Stimulated activated CD8-positive, alpha-beta memory T cell treated with anti-CD3 and anti-CD28 coated beads, Interleukin-12 subunit alpha, Interleukin-12 subunit beta, amount 100 ng/mL, for 1 hour (primary cell): ENCODE data around the gene CLNK.
A peak's percentile ranks its signal among the peaks of the same experiment; 100 is the strongest.

Experiments
- DNase-seq: peaks from one replicate; pipeline ENCODE4 v3.0.0-alpha.2; 2020; ENCODE audit warnings: low read depth

Gene CLNK

GRCh38 chr4:10612476-10612875 lies 72.1 kb downstream of the CLNK start:
- no peak for DNase-seq

GRCh38 chr4:10611673-10612072 lies 72.9 kb downstream of the CLNK start:
- DNase-seq: no peak

- no peak for DNase-seq
These were observed 75.9 kb downstream of the CLNK start for GRCh38 chr4:10608501-10609219.

GRCh38 chr4:10607206-10607605 lies 77.4 kb downstream of the CLNK start:
- no peak for DNase-seq

- no peak for DNase-seq
These were observed 77.9 kb downstream of the CLNK start for GRCh38 chr4:10606483-10607155.

GRCh38 chr4:10605746-10606482 lies 78.7 kb downstream of the CLNK start:
- no peak for DNase-seq

- DNase-seq: no peak
These were observed 79.5 kb downstream of the CLNK start for GRCh38 chr4:10605031-10605430.

- no peak for DNase-seq
These were observed 85.0 kb downstream of the CLNK start for GRCh38 chr4:10599574-10599973.

GRCh38 chr4:10598829-10599228 lies 85.7 kb downstream of the CLNK start:
- no peak for DNase-seq

- no peak for DNase-seq
These were observed 87.8 kb downstream of the CLNK start for GRCh38 chr4:10596586-10597290.

GRCh38 chr4:10593130-10593529 lies 91.4 kb downstream of the CLNK start:
- no peak for DNase-seq

- DNase-seq: no peak
These were observed 93.7 kb downstream of the CLNK start for GRCh38 chr4:10590896-10591295.

GRCh38 chr4:10589799-10590198 lies 94.8 kb downstream of the CLNK start:
- no peak for DNase-seq

GRCh38 chr4:10589321-10589720 lies 95.2 kb downstream of the CLNK start:
- DNase-seq: no peak

GRCh38 chr4:10587697-10588096 lies 96.9 kb downstream of the CLNK start:
- peak; percentile 2 for DNase-seq

GRCh38 chr4:10587296-10587695 lies 97.3 kb downstream of the CLNK start:
- no peak for DNase-seq

- DNase-seq: no peak
These were observed 100.5 kb downstream of the CLNK start for GRCh38 chr4:10584042-10584441.

GRCh38 chr4:10582951-10583350 lies 101.6 kb downstream of the CLNK start:
- DNase-seq: no peak

GRCh38 chr4:10582059-10582686 lies 102.4 kb downstream of the CLNK start:
- no peak for DNase-seq

- no peak for DNase-seq
These were observed 103.5 kb downstream of the CLNK start for GRCh38 chr4:10581022-10581421.

- DNase-seq: no peak
These were observed 104.9 kb downstream of the CLNK start for GRCh38 chr4:10579648-10580047.
